CD14-positive monocyte (primary cell): Measurements from ENCODE around the gene BCAS1. TPM values are rescaled to one million over a fixed set of nuclear protein-coding genes. Genes with fewer than 3 reads are reported as not detected.

Experiments
- DNase-seq, 3 donors: peaks; one replicate each; pipeline ENCODE4 v3.0.0-alpha.2; 2011 to 2022
- H2AFZ ChIP-seq: 2 replicates; pipeline ENCODE4 v1.6.0; 2012; ENCODE audit warnings: mild to moderate bottlenecking, low read depth, low read length, inconsistent platforms; ENCODE audit not compliant: insufficient read depth, poor library complexity, severe bottlenecking
- H3K27ac ChIP-seq, 2 donors: 1 replicate in 1 of 2; 2 replicates in 1 of 2; pipeline ENCODE4 v1.5.1; 2012 to 2013; ENCODE audit warnings: low read length in 2 of 2, control low read depth in 1 of 2, inconsistent platforms in 1 of 2, low read depth in 1 of 2, mild to moderate bottlenecking in 1 of 2
- H3K27me3 ChIP-seq, 2 donors: one replicate each; pipeline versions ENCODE4 v1.6.0 to v1.6.1; 2011 to 2013; ENCODE audit warnings: low read length in 2 of 2; ENCODE audit not compliant: control insufficient read depth in 2 of 2, insufficient read depth in 2 of 2
- H3K36me3 ChIP-seq, 2 donors: replicated peaks in 1 of 2; 1 replicate in 1 of 2; 2 replicates in 1 of 2; pipeline versions ENCODE4 v1.5.1 to v1.6.1; 2012 to 2013; ENCODE audit warnings: low read length in 2 of 2, control low read depth in 1 of 2, inconsistent platforms in 1 of 2, mild to moderate bottlenecking in 1 of 2; ENCODE audit not compliant: insufficient read depth in 2 of 2, control insufficient read depth in 1 of 2
- H3K4me1 ChIP-seq, 2 donors: 1 replicate in 1 of 2; 2 replicates in 1 of 2; pipeline versions ENCODE4 v1.5.1 to v1.6.1; 2012 to 2013; ENCODE audit warnings: low read length in 2 of 2, control low read depth in 1 of 2, inconsistent platforms in 1 of 2, mild to moderate bottlenecking in 1 of 2, moderate library complexity in 1 of 2; ENCODE audit not compliant: insufficient read depth in 2 of 2, control insufficient read depth in 1 of 2
- H3K4me2 ChIP-seq: replicated peaks from 2 replicates; pipeline ENCODE3; 2012; ENCODE audit warnings: low read length, moderate library complexity, mild to moderate bottlenecking; ENCODE audit not compliant: poor library complexity, severe bottlenecking; ENCODE audit errors: extremely low read depth
- H3K4me3 ChIP-seq, 3 experiments: fragments of 200-600 bp in 1 of 3; sonication (generic) in 1 of 3; replicated peaks in 1 of 3; 1 replicate in 2 of 3; 2 replicates in 1 of 3; pipeline ENCODE4 v1.5.1; 2011 to 2013; ENCODE audit warnings: low read length in 3 of 3, mild to moderate bottlenecking in 3 of 3, control low read depth in 2 of 3, low read depth in 2 of 3, inconsistent platforms in 1 of 3, moderate library complexity in 1 of 3
- H3K79me2 ChIP-seq: 2 replicates; pipeline ENCODE4 v1.6.0; 2012; ENCODE audit warnings: mild to moderate bottlenecking, control low read depth, inconsistent platforms, low read length, moderate library complexity; ENCODE audit not compliant: insufficient read depth
- H3K9ac ChIP-seq: 2 replicates; pipeline ENCODE4 v1.6.0; 2017; ENCODE audit warnings: low read length, mild to moderate bottlenecking; ENCODE audit not compliant: insufficient read depth, poor library complexity, severe bottlenecking
- H3K9me3 ChIP-seq, 2 donors: replicated peaks in 1 of 2; 1 replicate in 1 of 2; 2 replicates in 1 of 2; pipeline versions ENCODE4 v1.5.1 to v1.6.1; 2012 to 2013; ENCODE audit warnings: low read length in 2 of 2, control low read depth in 1 of 2; ENCODE audit not compliant: control insufficient read depth in 1 of 2, insufficient read depth in 1 of 2
- H4K20me1 ChIP-seq: 2 replicates; pipeline ENCODE4 v1.6.0; 2012; ENCODE audit warnings: mild to moderate bottlenecking, low read length, control low read depth, moderate library complexity; ENCODE audit not compliant: insufficient read depth
- H3K27ac Mint-ChIP-seq, 7 donors: one replicate each; pipeline ENCODE4 v1.8.0; 2020; ENCODE audit warnings: mild to moderate bottlenecking in 7 of 7, mixed read lengths in 7 of 7, moderate library complexity in 6 of 7, inconsistent platforms in 2 of 7
- H3K27me3 Mint-ChIP-seq, 3 donors: one replicate each; pipeline ENCODE4 v1.8.0; 2021 to 2022; ENCODE audit warnings: low read depth in 3 of 3, mild to moderate bottlenecking in 3 of 3, mixed read lengths in 3 of 3, moderate library complexity in 3 of 3, inconsistent platforms in 1 of 3
- H3K36me3 Mint-ChIP-seq, 2 donors: one replicate each; pipeline ENCODE4 v1.8.0; 2020; ENCODE audit warnings: mixed read lengths in 2 of 2, inconsistent platforms in 1 of 2, mild to moderate bottlenecking in 1 of 2
- H3K4me1 Mint-ChIP-seq: one replicate; pipeline ENCODE4 v1.8.0; 2020; ENCODE audit warnings: mild to moderate bottlenecking, mixed read lengths
- H3K4me3 Mint-ChIP-seq, 2 donors: one replicate each; pipeline ENCODE4 v1.8.0; 2020; ENCODE audit warnings: mild to moderate bottlenecking in 2 of 2, mixed read lengths in 2 of 2, moderate library complexity in 1 of 2
- H3K9me3 Mint-ChIP-seq, 7 donors: one replicate each; pipeline ENCODE4 v1.8.0; 2020 to 2022; ENCODE audit warnings: mixed read lengths in 7 of 7, mild to moderate bottlenecking in 6 of 7, moderate library complexity in 6 of 7, inconsistent platforms in 2 of 7
- CTCF ChIP-seq: fragments of 200-600 bp; IDR thresholded peaks from one replicate; pipeline ENCODE4 v1.8.0; 2022; ENCODE audit warnings: antibody characterized with exemption, mild to moderate bottlenecking
- WGBS: methylation state at CpG from one replicate; pipeline ENCODE4 v1.1.5; 2013; ENCODE audit warnings: missing lambda C conversion rate; ENCODE audit not compliant: insufficient coverage; 5-methylcytosine and 5-hydroxymethylcytosine counted together
- intact Hi-C, 2 donors: fragments of 100-400 bp; cut with micrococcal nuclease; formaldehyde crosslinking; loops; one replicate each; pipeline versions ENCODE4 v1.15.0 to v1.15.1; 2023
- polyA plus RNA-seq, 3 donors: library from polyadenylated mRNA; depleted of rRNA in 1 of 3; unstranded in 2 of 3; stranded (reverse) in 1 of 3; fragments of 300-500 nt in 2 of 3; fragments of >200 nt in 1 of 3; fragmentation: Illumina TruSeq in 2 of 3; gene quantifications; 1 replicate in 2 of 3; 2 replicates in 1 of 3; pipeline ENCODE4 v1.2.3, GENCODE V29; 2012 to 2021

BCAS1 gene
- polyA plus RNA-seq, 3 donors, result 0.01 to 0.02 TPM; not detected in 1

GRCh38 chr20:54061101-54061881 lies 9.1 kb downstream of the BCAS1 start:
- H3K4me1 Mint-ChIP-seq, result peaks cover 4% of the 10 kb centered on the region
- H3K27me3 Mint-ChIP-seq, result peaks cover 0 to 2% (median 1%) of the 10 kb centered on the region in 3 donors
- Histone ChIP-seq H3K4me2 (no peak overlapping the region), H4K20me1 (no peaks in the 10 kb centered on the region), H3K4me1 (no peaks in the 10 kb centered on the region), H2AFZ (no peak overlapping the region), H3K27me3 (no peaks in the 10 kb centered on the region), H3K9ac (no peak overlapping the region), H3K9me3 (no peaks in the 10 kb centered on the region), H3K36me3 (no peaks in the 10 kb centered on the region), H3K4me3 (no peak overlapping the region), H3K27ac (no peak overlapping the region), H3K79me2 (no peaks in the 10 kb centered on the region)
- intact Hi-C loops, result loop anchor here (10.0 kb wide), 2 partner anchors 486 to 496 kb away; no protein-coding TSS in a partner anchor
- no peak overlapping the region for H3K27ac Mint-ChIP-seq
- TF ChIP-seq CTCF, result no peak
- WGBS, result 100% methylated on average over 2 of the region's 8 CpGs
- no peak overlapping the region for H3K4me3 Mint-ChIP-seq
- no peak for DNase-seq
- H3K36me3 Mint-ChIP-seq, result no peaks in the 10 kb centered on the region
- H3K9me3 Mint-ChIP-seq, result peaks cover 0 to 1% (median 0%) of the 10 kb centered on the region in 7 donors

GRCh38 chr20:54059691-54060364 lies 10.6 kb downstream of the BCAS1 start:
- no peak overlapping the region for H3K4me3 Mint-ChIP-seq
- no peak overlapping the region for H3K27ac Mint-ChIP-seq
- peaks cover 4% of the 10 kb centered on the region for H3K4me1 Mint-ChIP-seq
- H3K4me1 ChIP-seq, result no peaks in the 10 kb centered on the region
- no peaks in the 10 kb centered on the region for H4K20me1 ChIP-seq
- 93% methylated on average over 2 of the region's 6 CpGs for WGBS
- intact Hi-C loops, result loop anchor here (10.0 kb wide), 2 partner anchors 485 to 495 kb away; no protein-coding TSS in a partner anchor
- no peak overlapping the region for H2AFZ ChIP-seq
- peaks cover 0 to 3% (median 1%) of the 10 kb centered on the region in 7 donors for H3K9me3 Mint-ChIP-seq
- no peak overlapping the region for H3K9ac ChIP-seq
- no peaks in the 10 kb centered on the region for H3K9me3 ChIP-seq
- H3K79me2 ChIP-seq, result no peaks in the 10 kb centered on the region
- H3K36me3 ChIP-seq, result no peaks in the 10 kb centered on the region
- no peak for DNase-seq
- H3K36me3 Mint-ChIP-seq, result no peaks in the 10 kb centered on the region
- no peak overlapping the region for H3K4me3 ChIP-seq
- no peak for TF ChIP-seq CTCF
- H3K27me3 Mint-ChIP-seq, result peaks cover 0 to 2% (median 1%) of the 10 kb centered on the region in 3 donors
- H3K27me3 ChIP-seq, result no peaks in the 10 kb centered on the region
- H3K27ac ChIP-seq, result no peak overlapping the region
- H3K4me2 ChIP-seq, result no peak overlapping the region
